Measurements from ENCODE around the gene PRR5L.

DNA sequence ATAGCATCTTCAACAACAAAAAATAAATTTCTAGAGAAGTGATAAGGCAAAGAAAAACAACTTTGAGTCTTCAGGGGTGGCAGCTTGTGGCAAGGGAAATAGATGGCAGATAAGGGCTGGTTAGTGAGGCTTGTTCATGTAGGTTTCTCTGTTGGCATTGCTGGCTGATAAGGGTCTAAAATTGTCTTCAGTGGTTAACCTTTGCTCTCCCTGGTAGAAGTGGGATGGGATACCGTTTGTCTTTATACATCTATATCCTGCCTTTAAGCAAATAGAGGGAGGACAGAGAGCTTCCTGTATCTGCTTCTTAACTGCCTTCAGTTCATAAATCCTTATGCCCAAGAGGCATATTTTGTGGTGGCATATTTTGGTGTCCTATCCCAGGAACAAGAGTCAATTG, 156.9 kb downstream of the PRR5L start:
- no peak for TF ChIP-seq POLR2A (IDR thresholded peaks at IDR 0.05)
- TF ChIP-seq, protein P1, sequence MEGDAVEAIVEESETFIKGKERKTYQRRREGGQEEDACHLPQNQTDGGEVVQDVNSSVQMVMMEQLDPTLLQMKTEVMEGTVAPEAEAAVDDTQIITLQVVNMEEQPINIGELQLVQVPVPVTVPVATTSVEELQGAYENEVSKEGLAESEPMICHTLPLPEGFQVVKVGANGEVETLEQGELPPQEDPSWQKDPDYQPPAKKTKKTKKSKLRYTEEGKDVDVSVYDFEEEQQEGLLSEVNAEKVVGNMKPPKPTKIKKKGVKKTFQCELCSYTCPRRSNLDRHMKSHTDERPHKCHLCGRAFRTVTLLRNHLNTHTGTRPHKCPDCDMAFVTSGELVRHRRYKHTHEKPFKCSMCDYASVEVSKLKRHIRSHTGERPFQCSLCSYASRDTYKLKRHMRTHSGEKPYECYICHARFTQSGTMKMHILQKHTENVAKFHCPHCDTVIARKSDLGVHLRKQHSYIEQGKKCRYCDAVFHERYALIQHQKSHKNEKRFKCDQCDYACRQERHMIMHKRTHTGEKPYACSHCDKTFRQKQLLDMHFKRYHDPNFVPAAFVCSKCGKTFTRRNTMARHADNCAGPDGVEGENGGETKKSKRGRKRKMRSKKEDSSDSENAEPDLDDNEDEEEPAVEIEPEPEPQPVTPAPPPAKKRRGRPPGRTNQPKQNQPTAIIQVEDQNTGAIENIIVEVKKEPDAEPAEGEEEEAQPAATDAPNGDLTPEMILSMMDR (IDR thresholded peaks at IDR 0.05), result no peak
- no peak for TF ChIP-seq EP300 (IDR thresholded peaks at IDR 0.05)
- no peak for TF ChIP-seq POLR2AphosphoS5 (IDR thresholded peaks at IDR 0.05)
